Urinary bladder (tissue), 4 donors: ENCODE measurements around the gene NUDT15. TPM values are rescaled to one million over a fixed set of nuclear protein-coding genes. Genes with fewer than 3 reads are reported as not detected.
"Not testable (repeated sequence)": the region's sequence is repeated elsewhere in the genome, so short reads cannot be mapped to it uniquely, and the experiment has no call there.

Source experiments
- DNase-seq: peaks from one replicate; pipeline ENCODE4 v3.0.0-alpha.2; 2015; ENCODE audit errors: extremely low spot score
- H3K27ac ChIP-seq: one replicate; pipeline ENCODE4 v1.5.1; 2013; ENCODE audit warnings: low read depth, mild to moderate bottlenecking, moderate library complexity
- H3K36me3 ChIP-seq: one replicate; pipeline ENCODE4 v1.6.1; 2013; ENCODE audit warnings: mild to moderate bottlenecking, moderate library complexity; ENCODE audit not compliant: insufficient read depth
- H3K4me1 ChIP-seq: one replicate; pipeline ENCODE4 v1.6.1; 2013; ENCODE audit warnings: mild to moderate bottlenecking, moderate library complexity; ENCODE audit not compliant: insufficient read depth
- H3K4me3 ChIP-seq: one replicate; pipeline ENCODE4 v1.5.1; 2013; ENCODE audit warnings: low read depth, low read length
- WGBS: extraction: QIAGEN DNeasy Blood & Tissue Kit; methylation state at CpG from one replicate; pipeline ENCODE4 v1.1.7; 2013; 5-methylcytosine and 5-hydroxymethylcytosine counted together
- polyA plus RNA-seq: library from polyadenylated mRNA; stranded (reverse); fragments of 200-250 nt; gene quantifications from one replicate; pipeline ENCODE4 v1.2.3, GENCODE V29; 2013
- total RNA-seq: library from RNA; depleted of rRNA; stranded (reverse); fragments of >200 nt; gene quantifications from one replicate; pipeline ENCODE4 v1.2.3, GENCODE V29; 2014
- donor health status: healthy with polysubstance abuse.
- donor health status: healthy.

The NUDT15 gene
- total and polyA plus RNA-seq, 2 donors = 9.9 to 15.3 TPM

- not testable (repeated sequence) for H3K4me1 ChIP-seq, H3K27ac ChIP-seq, H3K36me3 ChIP-seq, DNase-seq, H3K4me3 ChIP-seq
- 77% methylated on average over 5 of the region's 5 CpGs for WGBS
These were observed 22.4 kb downstream of the NUDT15 start for GRCh38 chr13:48059951-48060350.

GRCh38 chr13:48066310-48066989, 28.9 kb downstream of the NUDT15 start:
- peaks cover 6% of the 10 kb centered on the region for H3K36me3 ChIP-seq
- no peaks in the 10 kb centered on the region for H3K4me1 ChIP-seq
- 96% methylated on average over 3 of the region's 3 CpGs for WGBS
- no peak overlapping the region for H3K4me3 ChIP-seq
- no peak for DNase-seq
- no peak overlapping the region for H3K27ac ChIP-seq

- Histone ChIP-seq H3K27ac (no peak overlapping the region), H3K36me3 (peaks cover 13% of the 10 kb centered on the region), H3K4me3 (no peak overlapping the region), H3K4me1 (no peaks in the 10 kb centered on the region)
- DNase-seq = no peak
These were observed 30.5 kb downstream of the NUDT15 start for GRCh38 chr13:48068036-48068435.

GRCh38 chr13:48068952-48069351, 31.4 kb downstream of the NUDT15 start:
- DNase-seq = no peak
- Histone ChIP-seq H3K27ac (no peak overlapping the region), H3K4me1 (no peaks in the 10 kb centered on the region), H3K36me3 (peaks cover 13% of the 10 kb centered on the region), H3K4me3 (no peak overlapping the region)
- 96% methylated on average over 2 of the region's 2 CpGs for WGBS

- Histone ChIP-seq H3K27ac (no peak overlapping the region), H3K4me3 (no peak overlapping the region), H3K36me3 (peaks cover 17% of the 10 kb centered on the region), H3K4me1 (no peaks in the 10 kb centered on the region)
- 95% methylated on average over 1 of the region's 1 CpG for WGBS
- DNase-seq = no peak
These were observed 32.0 kb downstream of the NUDT15 start for GRCh38 chr13:48069573-48069972.

- peaks cover 19% of the 10 kb centered on the region for H3K36me3 ChIP-seq
- H3K4me1 ChIP-seq = no peaks in the 10 kb centered on the region
- WGBS = 89% methylated on average over 5 of the region's 5 CpGs
- H3K27ac ChIP-seq = no peak overlapping the region
- no peak overlapping the region for H3K4me3 ChIP-seq
- DNase-seq = no peak
These were observed 33.4 kb downstream of the NUDT15 start for GRCh38 chr13:48070942-48071341.

GRCh38 chr13:48072304-48072703, 34.8 kb downstream of the NUDT15 start:
- DNase-seq = no peak
- Histone ChIP-seq H3K27ac (no peak overlapping the region), H3K36me3 (peaks cover 19% of the 10 kb centered on the region), H3K4me1 (no peaks in the 10 kb centered on the region), H3K4me3 (no peak overlapping the region)
- 96% methylated on average over 3 of the region's 3 CpGs for WGBS

- no peak overlapping the region for H3K27ac ChIP-seq
- over 99% methylated on average over 2 of the region's 2 CpGs for WGBS
- H3K4me3 ChIP-seq = no peak overlapping the region
- H3K36me3 ChIP-seq = peaks cover 19% of the 10 kb centered on the region
- no peaks in the 10 kb centered on the region for H3K4me1 ChIP-seq
- no peak for DNase-seq
These were observed 35.3 kb downstream of the NUDT15 start for GRCh38 chr13:48072787-48073186.

- WGBS = 93% methylated on average over 2 of the region's 2 CpGs
These were observed 36.5 kb downstream of the NUDT15 start for GRCh38 chr13:48074006-48074405.

GRCh38 chr13:48078251-48078656, 40.7 kb downstream of the NUDT15 start:
- no peak overlapping the region for H3K4me3 ChIP-seq
- H3K27ac ChIP-seq = no peak overlapping the region
- no peak for DNase-seq
- peaks cover 7% of the 10 kb centered on the region for H3K36me3 ChIP-seq
- 47% methylated on average over 2 of the region's 2 CpGs for WGBS
- H3K4me1 ChIP-seq = no peaks in the 10 kb centered on the region

More at GRCh38 chr13:48074006-48074405, 36.5 kb downstream of the NUDT15 start:
- no peak for DNase-seq
- Histone ChIP-seq H3K27ac (no peak overlapping the region), H3K4me1 (no peaks in the 10 kb centered on the region), H3K4me3 (no peak overlapping the region), H3K36me3 (peaks cover 14% of the 10 kb centered on the region)

DNA sequence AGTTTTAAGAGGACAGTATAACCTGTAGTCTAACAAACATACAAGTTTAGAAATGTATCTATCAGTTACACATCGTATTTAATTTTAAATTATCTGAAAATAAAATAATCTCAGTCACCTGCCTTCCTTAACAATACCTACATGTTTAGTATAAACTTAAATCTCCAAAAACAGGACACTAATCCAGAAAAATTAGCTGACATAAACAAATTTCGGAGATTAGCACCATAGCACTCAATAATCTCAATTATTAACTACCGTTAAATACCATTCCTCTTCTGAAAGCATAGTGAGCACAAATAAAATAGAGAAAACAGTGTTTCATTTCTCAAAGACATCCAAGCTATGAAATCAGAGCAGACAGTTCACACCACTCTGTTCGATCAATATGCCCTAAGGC, 44.2 kb downstream of the NUDT15 start:
- no peaks in the 10 kb centered on the region for H3K4me1 ChIP-seq
- DNase-seq = no peak
- H3K27ac ChIP-seq = no peak overlapping the region
- H3K4me3 ChIP-seq = no peak overlapping the region
- 81% methylated on average over 4 of the region's 4 CpGs for WGBS
- no peaks in the 10 kb centered on the region for H3K36me3 ChIP-seq

DNA sequence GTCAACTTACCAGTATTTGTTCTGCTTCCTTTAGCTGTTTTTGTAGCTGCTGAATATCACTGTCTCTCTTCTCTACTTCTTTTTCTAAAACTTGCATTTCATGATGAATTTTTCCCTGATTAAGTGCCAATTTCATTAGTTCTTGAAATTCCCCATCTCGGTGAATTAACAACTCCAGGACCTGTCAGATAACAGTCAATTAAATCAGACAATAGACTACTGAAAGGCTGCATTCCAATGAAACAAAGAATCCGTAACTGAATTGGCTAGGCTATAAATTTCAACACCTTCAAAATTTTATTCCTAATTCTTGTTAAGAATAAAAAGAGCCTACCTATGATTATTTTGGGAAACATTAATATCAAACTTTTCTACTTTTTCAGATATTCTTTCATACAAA, 48.7 kb downstream of the NUDT15 start:
- Histone ChIP-seq H3K4me1 (no peaks in the 10 kb centered on the region), H3K36me3 (no peaks in the 10 kb centered on the region), H3K27ac (no peak overlapping the region), H3K4me3 (no peak overlapping the region)
- WGBS = 89% methylated on average over 2 of the region's 2 CpGs
- no peak for DNase-seq

GRCh38 chr13:48093588-48093987, 56.1 kb downstream of the NUDT15 start:
- H3K4me3 ChIP-seq = peak overlapping the region; percentile 93
- H3K27ac ChIP-seq = no peak overlapping the region
- no peaks in the 10 kb centered on the region for H3K4me1 ChIP-seq
- 77% methylated on average over 9 of the region's 9 CpGs for WGBS
- no peaks in the 10 kb centered on the region for H3K36me3 ChIP-seq
- no peak for DNase-seq

GRCh38 chr13:48094404-48094780, 56.9 kb downstream of the NUDT15 start:
- peak overlapping the region; percentile 53 for H3K27ac ChIP-seq
- H3K36me3 ChIP-seq = no peaks in the 10 kb centered on the region
- peak overlapping the region; percentile 93 for H3K4me3 ChIP-seq
- DNase-seq = no peak
- H3K4me1 ChIP-seq = no peaks in the 10 kb centered on the region
- under 1% methylated on average over 14 of the region's 14 CpGs for WGBS
